ENCODE data around the gene FAM227A. TPM values are rescaled to one million over a fixed set of nuclear protein-coding genes. Genes with fewer than 3 reads are reported as not detected.

FAM227A gene
- total and polyA plus RNA-seq, 2 of the 8 experiments (the other 6 are each of a cell fraction or from before 2014, with no cell fraction given): 2.1 to 3.9 TPM

GRCh38 chr22:38618682-38619081, 37.5 kb downstream of the FAM227A start:
- H3K4me1 ChIP-seq (replicated peaks in 1 of 4; ENCODE audit: control insufficient read depth in 3 of 4, insufficient read depth in 4 of 4, low read length in 3 of 4): no peaks in the 10 kb centered on the region
- FAIRE-seq (no peak), DNase-seq (ENCODE audit: low read depth in 1 of 2, low spot score in 2 of 2) (no peak)
- H3K4me3 ChIP-seq (ENCODE audit: extremely low read depth in 1 of 4, insufficient read depth in 2 of 4, low read depth in 3 of 4, low read length in 4 of 4): no peak overlapping the region
- no peaks in the 10 kb centered on the region for H3K23me2 ChIP-seq (ENCODE audit: low read depth, low read length)
- no peak overlapping the region for H4K5ac ChIP-seq (ENCODE audit: insufficient read length, low read depth, low read length)
- no peaks in the 10 kb centered on the region for H4K20me1 ChIP-seq (replicated peaks in 1 of 2; ENCODE audit: control insufficient read depth in 1 of 2, insufficient read depth in 2 of 2, low read length in 2 of 2)
- no peak overlapping the region for H3K4me2 ChIP-seq (ENCODE audit: insufficient read depth in 1 of 2, low read depth in 2 of 2, low read length in 2 of 2)
- no peaks in the 10 kb centered on the region for H3K27me3 ChIP-seq (replicated peaks in 1 of 4; ENCODE audit: control insufficient read depth in 3 of 4, extremely low read depth in 1 of 4, insufficient read depth in 3 of 4, low read length in 3 of 4)
- H3K23ac ChIP-seq (ENCODE audit: insufficient read length): no peak overlapping the region
- no peak overlapping the region for H3K56ac ChIP-seq (replicated peaks; ENCODE audit: insufficient read length, low read depth, low read length)
- no peak overlapping the region for H2AK5ac ChIP-seq (ENCODE audit: low read depth, low read length)
- no peak overlapping the region for H2BK20ac ChIP-seq (ENCODE audit: low read length)
- no peaks in the 10 kb centered on the region for H3K9me3 ChIP-seq (ENCODE audit: insufficient read depth in 2 of 2, low read depth in 1 of 2, low read length in 1 of 2)
- CTCF ChIA-PET (ENCODE audit: partially characterized antibody): interaction anchor here (0.6 kb wide), 1 partner anchor 294 kb away, joined by 3 read pairs; no protein-coding TSS in a partner anchor
- H2BK120ac ChIP-seq (replicated peaks; ENCODE audit: low read depth, low read length): no peak overlapping the region
- H3K79me2 ChIP-seq (ENCODE audit: control insufficient read depth in 1 of 2, insufficient read depth in 2 of 2, low read length in 2 of 2): no peaks in the 10 kb centered on the region
- H3K4ac ChIP-seq (replicated peaks; ENCODE audit: insufficient read length, low read depth, low read length): no peak overlapping the region
- no peak overlapping the region for H2AFZ ChIP-seq (ENCODE audit: low read length)
- H3K9ac ChIP-seq (replicated peaks in 1 of 4; ENCODE audit: extremely low read depth in 1 of 4, low read depth in 3 of 4, low read length in 3 of 4): no peak overlapping the region
- POLR2A ChIA-PET (ENCODE audit: partially characterized antibody): interaction anchor here (0.6 to 1.1 kb wide), 2 partner anchors 10 to 32 kb away, joined by 3 read pairs; no protein-coding TSS in a partner anchor
- H3K79me1 ChIP-seq (ENCODE audit: low read depth, low read length): no peaks in the 10 kb centered on the region
- WGBS, 2 experiments (ENCODE audit: extremely low coverage in 1 of 2, insufficient coverage in 1 of 2, insufficient read length in 1 of 2, insufficient replicate concordance in 2 of 2, low coverage in 1 of 2, low lambda C conversion rate in 2 of 2, missing lambda C conversion rate in 1 of 2): 89% methylated on average over 2 of the region's 2 CpGs; no CpG with 5 or more reads in 1 of the 2 experiments
- no peak overlapping the region for H3K27ac ChIP-seq (ENCODE audit: low read depth, low read length)
- TF ChIP-seq CHD2 (IDR thresholded peaks at IDR 0.05; ENCODE audit: low read length) (no peak), CHD1 (IDR thresholded peaks at IDR 0.05; ENCODE audit: low read depth, low read length) (no peak), TAF1 (IDR thresholded peaks at IDR 0.05; ENCODE audit: low read depth, low read length) (no peak), KDM4A (IDR thresholded peaks at IDR 0.05; ENCODE audit: low read depth, low read length, severe bottlenecking) (no peak), BRCA1 (IDR thresholded peaks at IDR 0.05; ENCODE audit: low read depth, low read length) (no peak), SUZ12 (IDR thresholded peaks at IDR 0.05; ENCODE audit: low read length) (no peak), ATF2 (IDR thresholded peaks at IDR 0.05; ENCODE audit: low read length) (no peak), POLR2A (IDR thresholded peaks at IDR 0.05; ENCODE audit: control extremely low read depth in 1 of 2, low read depth in 2 of 2, low read length in 2 of 2) (no peak), RBBP5 (IDR thresholded peaks at IDR 0.05; ENCODE audit: borderline replicate concordance, low read depth, low read length) (no peak), SP4 (IDR thresholded peaks at IDR 0.05; ENCODE audit: low read length) (no peak), POLR2AphosphoS5 (IDR thresholded peaks at IDR 0.05; ENCODE audit: low read depth, low read length) (no peak)
- no peak overlapping the region for H3K18ac ChIP-seq (ENCODE audit: extremely low read depth, low read length)
- no peak overlapping the region for H3K14ac ChIP-seq (ENCODE audit: insufficient read length)
- H2BK12ac ChIP-seq (ENCODE audit: low read depth, low read length): no peak overlapping the region
- no peak overlapping the region for H4K91ac ChIP-seq (replicated peaks; ENCODE audit: insufficient read length, low read length)
- no peak overlapping the region for H2BK5ac ChIP-seq (ENCODE audit: low read depth, low read length)
- H4K8ac ChIP-seq (ENCODE audit: extremely low read depth, insufficient read depth, low read length): no peak overlapping the region
- peaks cover 0 to 25% (median 9%) of the 10 kb centered on the region in 4 experiments; a peak in 3 of 8 replicates for H3K36me3 ChIP-seq (ENCODE audit: control insufficient read depth in 2 of 4, insufficient read depth in 4 of 4, low read length in 3 of 4)
- H2BK15ac ChIP-seq (ENCODE audit: low read length): no peak overlapping the region
